ENCODE data around the gene SUPT3H.

- TF ChIP-seq CTCF (IDR thresholded peaks at IDR 0.05): no peak
- no peak for TF ChIP-seq POLR2A (IDR thresholded peaks at IDR 0.05)
Observed at GRCh38 chr6:45200510-45200909, 177.2 kb downstream of the SUPT3H start.
